NCI-H2081 treated with DMSO at 0.1 percent for 48 hours (cell line): ENCODE measurements around the gene UNC13A.

Experiments
- DNase-seq: peaks from one replicate; lab custom pipeline; 2025; lab: John Stamatoyannopoulos, UW

UNC13A gene

DNA sequence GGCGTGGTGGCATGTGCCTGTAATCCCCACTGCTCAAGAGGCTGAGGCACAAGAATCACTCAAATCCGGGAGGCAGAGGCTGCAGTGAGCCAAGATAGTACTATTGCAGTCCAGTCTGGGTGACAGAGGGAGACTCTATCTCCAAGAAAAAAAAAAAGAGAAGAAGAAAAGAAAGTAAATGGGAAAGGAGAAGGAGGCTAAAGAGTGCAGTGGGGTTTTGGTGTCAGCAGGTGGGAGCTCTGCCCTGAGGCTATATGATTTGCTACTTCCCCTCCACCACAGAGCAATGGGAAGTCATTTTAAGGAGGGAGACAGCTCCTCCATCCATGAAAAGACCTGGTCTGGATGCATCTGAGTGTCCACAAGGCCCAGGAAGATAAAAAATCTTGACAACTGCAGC, 23.1 kb downstream of the UNC13A start:
- DNase-seq = no peak

DNA sequence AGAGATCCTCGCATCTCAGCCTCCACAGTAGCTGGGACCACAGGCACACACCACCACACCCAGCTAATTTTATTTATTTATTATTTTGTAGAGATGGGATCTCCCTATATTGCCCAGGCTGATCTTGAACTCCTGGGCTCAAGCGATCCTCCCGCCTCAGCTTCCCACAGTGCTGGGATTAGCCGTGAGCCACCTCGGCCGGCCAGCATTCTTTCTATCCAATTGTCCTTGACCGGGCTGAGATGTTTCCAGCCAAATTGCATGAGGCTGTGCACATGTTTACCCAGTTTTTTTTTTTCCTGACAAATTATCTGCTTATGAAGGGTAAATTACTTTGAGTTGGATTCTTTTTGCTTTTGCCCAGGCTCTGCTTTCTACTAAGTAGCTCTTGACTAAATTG, 28.2 kb downstream of the UNC13A start:
- no peak for DNase-seq

DNA sequence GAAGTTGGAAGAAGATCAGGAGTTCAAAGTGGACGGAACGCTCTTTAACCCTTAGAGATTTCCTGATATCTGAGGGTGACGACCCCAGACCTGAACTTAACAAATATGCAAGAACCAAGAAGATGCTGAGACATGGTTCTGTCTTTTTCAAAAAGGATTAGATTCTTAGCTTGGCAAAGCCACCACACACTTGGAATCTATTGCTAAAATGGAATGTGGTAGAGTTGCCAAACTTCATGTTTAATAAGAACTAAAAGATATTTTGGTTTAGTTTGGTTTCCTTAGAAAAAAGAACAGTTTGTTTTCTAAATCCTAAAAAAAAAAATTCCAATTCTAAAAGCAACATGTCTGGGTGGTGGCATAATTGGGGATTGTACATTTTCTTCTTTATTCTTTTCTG, 29.5 kb downstream of the UNC13A start:
- DNase-seq = no peak

DNA sequence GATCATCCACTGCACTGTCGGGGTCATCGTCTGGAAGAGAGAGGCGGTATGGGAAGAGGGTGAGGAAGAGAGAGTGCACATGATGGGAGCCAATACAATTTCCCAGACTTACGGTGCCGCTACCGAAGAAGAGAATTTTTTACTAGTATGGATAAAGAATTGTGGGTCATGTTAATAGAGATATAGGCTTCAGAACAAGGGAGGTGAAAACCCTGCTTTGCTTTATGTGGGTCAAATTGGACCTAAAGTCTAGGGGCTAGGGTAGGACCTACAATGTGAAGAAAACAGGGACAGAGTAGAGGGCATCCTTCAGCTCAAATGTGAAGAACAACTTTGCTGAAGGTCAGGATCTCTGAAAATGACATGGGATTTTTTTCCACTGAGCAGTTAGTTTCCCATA, 29.9 kb downstream of the UNC13A start:
- no peak for DNase-seq

DNA sequence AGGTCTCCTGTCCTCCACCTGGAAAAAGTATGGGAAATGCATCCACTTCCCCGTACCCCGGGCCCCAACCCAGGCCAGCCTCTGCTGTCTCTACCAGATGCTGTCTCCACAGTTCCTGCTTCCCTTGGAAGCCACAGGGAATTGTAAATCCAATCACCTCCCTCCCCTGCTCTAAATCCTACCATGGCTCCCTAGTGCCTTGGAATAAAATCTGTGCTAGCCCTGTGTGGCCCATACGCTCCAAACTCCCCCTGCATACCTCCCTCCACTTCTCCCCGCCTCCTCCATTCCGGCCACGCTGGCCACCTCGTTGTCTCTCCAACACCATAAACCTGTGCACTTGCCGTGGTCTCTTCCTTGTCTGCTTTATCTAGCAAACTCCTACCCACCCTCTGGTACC, 31.2 kb downstream of the UNC13A start:
- DNase-seq = no peak

DNA sequence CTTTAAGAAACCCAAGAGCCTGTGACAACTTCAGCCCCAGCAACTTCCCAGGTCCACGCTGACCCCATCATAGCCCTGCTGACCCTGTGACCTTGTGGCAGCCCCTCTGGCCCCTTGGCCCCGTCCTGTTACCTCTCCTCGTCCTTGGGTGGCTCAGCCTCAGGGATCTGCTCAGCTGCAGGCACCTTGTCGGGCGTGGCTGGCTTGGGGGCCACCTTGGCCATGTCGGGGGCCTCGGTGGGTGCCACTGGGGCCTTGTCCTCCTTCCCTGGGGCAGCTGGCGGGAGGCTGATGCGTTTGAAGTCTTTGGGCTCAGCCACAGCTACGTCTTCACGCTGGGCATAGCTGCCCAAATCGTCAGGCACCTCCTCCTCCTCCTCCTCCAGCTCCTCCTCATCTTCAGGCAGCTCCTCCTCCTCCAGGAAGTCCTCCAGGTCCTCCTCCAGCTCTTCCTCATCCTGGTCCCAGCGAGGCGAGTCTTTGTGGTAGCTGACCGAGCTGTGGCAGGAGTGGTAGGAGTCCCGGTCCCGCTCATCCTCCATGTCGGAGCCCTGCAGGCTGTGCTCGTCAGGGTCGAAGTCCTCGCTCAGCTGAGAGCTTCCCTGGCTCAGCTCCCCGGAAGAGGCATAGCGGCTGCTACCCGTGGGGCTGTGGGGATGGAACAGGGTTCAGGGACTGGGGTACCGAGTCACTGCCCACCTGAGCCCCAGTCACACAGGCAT, 32.2 kb downstream of the UNC13A start:
- DNase-seq = no peak

DNA sequence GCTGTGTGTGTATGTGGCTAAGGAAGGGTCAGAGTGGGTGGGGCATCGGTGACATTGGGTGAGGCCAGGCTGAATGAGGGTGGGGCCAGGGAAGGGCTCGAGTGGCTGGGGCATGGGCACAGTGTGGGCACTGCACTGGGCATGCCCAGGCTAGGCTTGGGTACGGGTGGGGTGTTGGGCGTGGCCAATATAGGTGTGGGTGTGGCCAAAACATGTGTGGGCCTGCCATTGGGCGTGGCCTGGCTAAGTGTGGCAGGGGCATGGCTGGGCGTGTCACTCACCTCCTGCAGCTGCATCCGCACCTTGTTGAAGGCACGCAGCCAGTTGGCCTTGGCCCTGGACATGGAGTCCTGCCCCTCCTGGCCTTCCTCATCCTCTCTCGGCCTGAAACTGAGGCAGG, 33.2 kb downstream of the UNC13A start:
- no peak for DNase-seq

DNA sequence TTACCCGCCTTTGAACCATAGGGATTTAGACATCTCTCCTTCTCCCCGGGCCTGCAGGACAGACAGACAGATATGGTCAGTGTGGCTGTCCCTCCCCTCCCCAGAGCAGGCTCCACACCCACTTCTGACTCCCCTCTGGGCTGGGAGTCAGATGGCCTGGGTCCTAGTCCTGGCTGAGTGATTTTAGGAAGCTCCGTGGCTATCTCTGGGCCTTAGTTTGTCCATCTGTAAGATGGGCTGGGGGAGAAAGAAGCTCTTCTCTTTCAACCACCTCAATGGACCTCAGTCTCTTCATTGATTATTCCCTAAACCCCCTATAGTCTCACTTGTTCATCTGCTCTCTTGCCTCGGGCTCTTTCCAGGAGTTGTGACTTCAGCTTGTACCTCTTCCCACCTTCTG, 35.5 kb downstream of the UNC13A start:
- DNase-seq = no peak

DNA sequence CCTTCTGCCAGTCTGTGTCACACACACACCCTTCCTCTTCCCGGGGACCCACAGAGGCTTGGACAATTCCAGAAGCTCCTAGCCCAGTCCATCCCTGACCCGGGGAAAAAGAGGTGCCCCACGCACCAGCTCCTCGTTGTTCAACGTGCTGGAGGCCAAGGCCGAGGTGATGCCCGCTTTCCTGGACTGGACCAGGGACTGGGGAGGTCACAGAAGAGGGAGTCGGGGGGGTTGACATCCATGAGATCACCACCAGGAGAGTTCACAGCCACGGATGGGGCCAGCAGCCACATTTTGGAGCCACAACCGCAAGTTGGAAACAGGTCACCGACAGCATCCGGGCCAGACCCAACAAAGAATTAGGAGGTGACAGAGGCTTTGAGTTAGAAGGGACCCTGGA, 39.4 kb downstream of the UNC13A start:
- no peak for DNase-seq

DNA sequence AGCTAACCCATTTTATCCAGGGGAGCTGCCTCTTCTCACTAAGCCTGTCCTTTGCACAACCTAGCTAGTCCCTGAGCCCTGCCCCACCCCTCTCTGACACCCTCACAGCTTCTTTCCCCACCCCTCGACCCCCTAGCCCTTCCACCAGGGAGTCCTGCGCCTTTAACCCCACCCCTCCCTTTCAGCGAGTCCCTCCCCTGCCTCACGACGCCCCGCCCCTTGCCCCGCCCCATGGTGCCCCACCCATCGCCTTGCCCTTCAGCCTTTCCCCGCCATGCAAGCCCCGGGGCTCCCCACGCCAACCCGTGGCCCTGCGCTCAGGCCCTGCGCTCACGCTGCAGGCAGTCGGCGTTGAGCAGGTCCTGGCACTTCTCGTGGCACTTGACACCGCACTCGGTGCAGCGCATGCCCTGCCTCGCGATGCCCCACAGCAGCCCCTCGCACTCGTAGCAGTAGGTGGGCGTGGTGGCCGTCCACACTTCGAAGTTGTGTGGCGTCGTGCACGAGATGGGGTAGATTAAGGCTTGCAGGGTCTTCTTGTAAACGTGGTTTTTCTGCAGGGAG, 40.0 kb downstream of the UNC13A start:
- DNase-seq = no peak

DNA sequence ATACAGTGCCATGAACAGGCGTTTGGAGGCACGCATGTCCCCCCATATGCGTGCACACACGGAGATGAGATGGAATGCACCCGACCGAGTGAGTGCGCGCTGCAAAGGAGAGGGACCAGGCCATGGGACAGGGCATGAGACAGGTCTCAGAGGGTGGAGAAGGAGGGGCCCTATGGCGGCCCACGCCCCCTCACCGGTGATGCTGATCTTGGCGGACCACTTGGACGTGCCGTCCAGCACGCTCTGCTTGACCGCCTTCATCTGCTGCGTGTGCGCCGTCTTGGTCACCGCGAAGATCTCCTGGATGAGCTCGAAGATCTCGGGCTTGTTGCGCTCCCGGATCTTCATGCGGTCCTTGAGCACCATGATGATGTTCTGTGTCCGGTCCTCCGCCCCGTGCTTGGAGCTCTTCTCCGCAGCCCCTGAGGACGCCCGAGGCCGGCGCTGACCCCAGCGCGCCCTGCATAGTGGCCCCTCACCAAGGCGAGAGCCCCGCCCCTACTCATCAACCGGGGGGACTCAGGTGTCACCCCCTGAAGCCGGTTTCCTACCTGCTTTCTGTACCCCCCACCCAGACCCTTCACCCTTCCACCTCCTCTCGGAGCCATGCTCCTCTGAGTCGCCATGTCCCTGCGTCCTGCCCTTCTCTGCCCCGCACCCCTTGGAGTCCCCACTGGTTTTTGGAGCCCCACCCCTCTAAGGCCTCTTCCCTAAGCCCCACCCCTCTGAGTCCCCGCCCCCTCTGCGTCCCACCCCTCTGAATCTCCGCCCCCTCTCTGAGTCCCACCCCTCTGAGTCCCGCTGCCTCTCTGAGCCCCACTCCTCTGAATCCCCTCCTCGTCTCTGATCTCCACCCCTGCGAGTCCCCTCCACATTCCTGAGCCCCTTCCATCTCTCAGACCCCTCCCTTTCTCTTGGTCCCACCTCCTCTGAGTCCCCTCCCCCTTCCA, 40.8 kb downstream of the UNC13A start:
- DNase-seq = no peak

DNA sequence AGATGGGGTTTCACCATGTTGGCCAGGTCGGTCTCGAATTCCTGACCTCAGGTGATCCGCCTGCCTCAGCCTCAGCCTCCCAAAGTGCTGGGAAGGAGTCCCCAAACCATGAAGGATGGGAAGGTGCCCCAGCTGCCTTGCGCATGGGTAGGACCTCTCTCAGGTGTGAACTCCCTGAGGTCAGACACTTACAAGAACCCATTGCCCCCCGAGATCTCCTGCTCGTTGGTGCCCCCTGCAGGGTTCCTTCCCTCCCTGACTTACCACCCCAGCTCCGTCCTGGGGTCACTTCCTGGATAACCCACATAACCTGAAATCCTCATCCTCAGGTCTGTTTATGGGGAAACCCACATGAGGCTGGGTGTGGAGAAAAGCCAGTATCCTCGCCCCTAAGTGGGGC, 41.7 kb downstream of the UNC13A start:
- no peak for DNase-seq

DNA sequence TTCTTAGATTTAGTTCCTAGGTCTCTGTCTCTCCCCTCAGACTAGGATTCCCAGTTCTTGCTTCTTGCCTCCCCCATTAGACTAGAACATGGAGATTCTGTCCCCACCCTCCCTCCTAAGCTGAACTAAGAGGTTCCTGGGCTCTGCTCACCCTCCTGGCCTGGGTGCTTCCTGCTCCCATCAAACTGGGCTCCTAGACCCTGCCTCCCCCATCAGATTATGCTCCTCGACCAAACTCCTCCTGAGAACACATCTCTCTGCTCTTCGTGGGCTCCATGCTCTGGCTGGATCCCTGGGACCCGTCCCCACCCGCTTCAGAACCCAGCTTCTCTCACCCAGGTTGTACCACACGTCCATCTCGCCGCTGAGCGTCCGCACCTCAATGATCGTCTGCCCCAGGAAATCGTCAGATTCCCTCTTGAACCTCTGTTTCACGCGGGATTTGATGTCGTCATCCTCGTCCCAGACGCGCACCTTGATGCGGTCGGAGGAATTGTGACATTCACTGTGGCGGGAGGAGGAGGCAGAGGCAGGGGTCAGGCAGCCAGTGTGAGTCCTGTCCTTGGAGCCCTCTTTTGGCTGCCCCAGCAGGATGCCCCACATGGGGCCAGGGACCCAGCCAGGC, 42.7 kb downstream of the UNC13A start:
- DNase-seq = no peak

DNA sequence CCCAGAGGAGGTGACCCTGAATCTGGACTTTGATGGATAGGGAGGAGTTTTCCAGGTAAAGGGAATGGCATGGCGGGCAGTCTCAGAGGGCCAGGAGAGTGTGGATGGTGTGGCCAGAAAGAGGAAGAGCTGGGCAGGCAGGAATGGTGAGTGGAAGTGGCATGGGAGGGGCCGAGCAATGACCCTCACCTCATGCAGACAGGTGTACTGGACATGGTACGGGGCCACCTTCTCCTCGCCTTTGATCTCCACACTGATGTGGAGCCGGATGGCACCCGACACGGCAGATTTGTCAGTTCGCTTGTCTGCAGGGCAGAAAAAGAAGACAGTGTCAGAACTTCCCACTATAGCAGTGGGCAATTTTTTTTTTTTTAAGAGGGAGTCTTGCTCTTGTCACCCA, 45.5 kb downstream of the UNC13A start:
- DNase-seq = no peak

DNA sequence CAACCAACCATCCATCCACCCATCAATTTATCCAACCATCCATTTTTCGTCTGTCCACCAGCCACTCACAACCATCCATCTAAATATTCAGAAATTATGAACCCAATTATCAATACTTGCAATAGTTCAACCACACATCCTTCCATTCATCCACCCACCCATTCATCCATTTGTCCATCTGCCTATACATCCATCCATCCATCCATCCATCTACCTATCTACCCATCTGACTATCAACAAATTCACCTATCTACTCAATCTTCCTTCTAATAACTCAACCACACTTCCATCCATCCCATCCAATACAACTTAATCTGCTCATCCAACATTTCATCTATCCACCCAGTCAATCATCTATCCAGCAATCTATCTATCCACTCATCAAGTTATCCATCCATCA, 46.3 kb downstream of the UNC13A start:
- DNase-seq = no peak

DNA sequence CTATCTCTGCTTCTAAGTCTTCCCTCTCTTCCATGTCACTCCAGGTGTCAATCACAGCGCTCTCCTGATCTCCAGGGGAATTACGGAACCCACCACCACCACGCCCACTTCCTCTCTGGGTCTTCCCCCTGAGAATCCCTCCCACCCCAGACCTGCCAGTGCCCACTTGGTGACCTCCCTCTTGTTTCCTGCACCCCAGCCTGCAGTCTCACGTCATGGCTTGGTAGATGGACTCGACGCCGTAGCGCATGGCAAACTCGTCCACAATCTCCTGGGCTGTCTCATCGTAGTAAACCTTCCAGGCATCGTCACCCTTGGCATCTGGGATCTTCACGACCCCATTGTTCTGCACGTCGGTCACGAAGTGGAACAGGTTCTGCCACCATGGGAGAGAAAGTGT, 47.0 kb downstream of the UNC13A start:
- DNase-seq = no peak

DNA sequence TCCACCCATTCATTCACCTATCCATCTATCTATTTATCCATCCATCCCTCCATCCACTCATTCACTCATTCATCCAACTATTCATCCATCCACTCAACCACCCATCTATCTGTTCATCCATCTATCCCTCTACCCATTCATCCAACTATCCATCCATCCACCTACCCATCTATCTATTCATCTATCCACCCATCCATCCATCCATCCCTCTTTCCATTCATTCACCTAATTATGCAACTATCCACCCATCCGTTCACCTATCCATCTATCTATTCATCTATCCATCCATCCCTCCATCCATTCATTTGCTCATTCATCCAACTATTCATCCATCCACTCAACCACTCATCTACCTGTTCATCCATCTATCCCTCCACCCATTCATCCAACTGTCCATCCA, 54.5 kb downstream of the UNC13A start:
- no peak for DNase-seq

DNA sequence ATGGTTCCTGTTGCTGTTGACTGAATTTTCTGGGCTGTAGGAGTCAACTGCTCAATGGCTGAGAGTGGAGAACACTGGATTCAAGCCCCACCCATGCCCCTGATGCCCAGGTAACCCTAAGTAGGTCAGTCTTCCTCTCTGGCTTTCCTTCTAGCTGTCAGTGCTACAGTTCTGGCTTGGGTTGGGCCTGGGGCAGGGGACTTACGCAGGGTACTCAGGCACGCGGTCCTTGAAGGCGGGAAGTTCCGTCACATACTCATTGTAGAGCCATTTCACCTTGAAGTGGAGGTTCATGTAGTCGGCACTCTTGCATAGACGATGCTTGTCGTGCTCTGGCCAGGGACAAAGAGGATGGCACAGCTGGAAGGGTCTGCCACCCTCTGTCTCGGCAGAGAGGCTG, 55.6 kb downstream of the UNC13A start:
- DNase-seq = no peak

DNA sequence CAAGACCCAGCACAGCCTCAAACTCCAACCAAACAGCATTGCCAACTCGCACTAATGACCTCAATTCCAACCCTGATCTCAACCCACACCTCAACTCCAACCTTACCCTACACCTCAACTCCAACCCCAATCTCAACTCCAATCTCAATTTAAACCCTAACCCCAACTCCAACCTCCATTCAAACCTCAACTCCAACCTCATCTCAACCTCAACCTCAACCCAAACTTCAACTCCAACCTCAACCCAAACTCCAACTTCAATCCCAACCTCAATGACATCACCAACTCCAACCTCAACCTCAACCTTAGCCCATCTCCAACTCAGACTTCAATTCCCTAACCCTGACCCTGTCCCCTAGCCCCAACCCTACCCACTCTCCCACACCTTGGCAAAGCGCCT, 58.4 kb downstream of the UNC13A start:
- DNase-seq = no peak

DNA sequence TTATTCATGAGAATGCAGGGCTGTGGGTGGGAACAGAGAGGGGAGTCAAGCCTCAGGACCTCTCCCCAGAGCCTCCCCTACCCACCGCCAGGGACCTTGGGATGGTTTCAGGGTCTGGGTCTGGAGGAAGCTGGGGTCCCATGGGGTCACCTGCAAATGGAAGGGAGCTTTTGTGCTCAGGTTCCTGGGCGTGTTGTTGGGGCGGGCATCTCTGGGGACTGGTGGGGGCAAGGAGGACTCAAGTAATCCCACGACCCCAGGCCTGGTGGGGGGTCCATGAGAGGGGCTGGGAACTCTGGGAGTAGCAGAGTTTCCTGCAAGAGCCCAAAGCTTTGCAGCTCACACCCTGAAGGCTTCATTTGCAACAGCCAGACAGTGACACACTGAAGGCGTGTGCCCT, 60.2 kb downstream of the UNC13A start:
- no peak for DNase-seq

DNA sequence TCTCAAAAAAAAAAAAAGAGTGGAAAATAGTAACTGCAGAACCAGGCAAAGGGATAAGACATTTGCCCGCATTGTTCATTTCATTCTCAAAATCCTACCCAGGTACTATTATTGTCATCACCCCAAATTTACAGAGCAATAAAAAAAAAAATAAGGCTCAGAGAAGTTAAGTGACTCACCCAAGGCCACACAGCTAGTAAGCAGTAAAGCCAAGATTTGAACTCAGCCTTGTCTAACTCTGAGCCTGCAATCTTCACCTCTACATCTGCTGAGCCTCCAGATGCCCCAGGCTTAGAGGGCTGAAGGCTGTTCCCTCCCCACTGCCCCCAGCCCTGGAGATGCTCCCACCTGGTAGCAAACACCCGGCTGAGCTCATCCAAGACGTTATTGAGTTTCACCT, 61.0 kb downstream of the UNC13A start:
- DNase-seq = no peak

DNA sequence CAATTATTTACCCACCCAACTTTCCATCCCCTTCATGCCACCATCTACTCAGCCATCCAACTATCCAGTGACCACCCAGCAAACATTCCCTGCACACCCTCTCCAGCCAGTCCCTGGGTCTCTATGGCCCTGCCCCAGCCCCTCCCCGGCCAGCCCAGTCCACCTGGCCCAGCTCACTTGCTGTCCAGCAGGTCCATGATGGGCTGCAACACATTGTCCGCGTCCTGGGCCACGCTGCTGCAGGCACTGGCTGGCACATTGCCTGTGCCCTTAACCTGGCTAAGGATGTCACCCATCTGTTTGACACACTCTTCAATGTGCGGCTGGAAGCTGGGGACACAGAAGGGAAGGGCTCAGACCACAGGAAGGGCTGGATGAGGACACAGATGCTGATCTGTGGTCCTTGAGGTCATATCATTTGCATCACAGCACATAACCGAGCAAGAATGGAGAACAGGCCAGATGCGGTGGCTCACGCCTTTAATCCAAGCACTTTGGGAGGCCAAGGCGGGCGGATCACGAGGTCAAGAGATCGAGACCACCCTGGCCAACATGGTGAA, 61.6 kb downstream of the UNC13A start:
- no peak for DNase-seq
